Measurements from ENCODE around the gene NPAS3. TPM values are rescaled to one million over a fixed set of nuclear protein-coding genes. Genes with fewer than 3 reads are reported as not detected.

Gene NPAS3
- total and polyA plus RNA-seq, 4 donors: 0.07 to 0.09 (median 0.08) TPM; not detected in 1

DNA sequence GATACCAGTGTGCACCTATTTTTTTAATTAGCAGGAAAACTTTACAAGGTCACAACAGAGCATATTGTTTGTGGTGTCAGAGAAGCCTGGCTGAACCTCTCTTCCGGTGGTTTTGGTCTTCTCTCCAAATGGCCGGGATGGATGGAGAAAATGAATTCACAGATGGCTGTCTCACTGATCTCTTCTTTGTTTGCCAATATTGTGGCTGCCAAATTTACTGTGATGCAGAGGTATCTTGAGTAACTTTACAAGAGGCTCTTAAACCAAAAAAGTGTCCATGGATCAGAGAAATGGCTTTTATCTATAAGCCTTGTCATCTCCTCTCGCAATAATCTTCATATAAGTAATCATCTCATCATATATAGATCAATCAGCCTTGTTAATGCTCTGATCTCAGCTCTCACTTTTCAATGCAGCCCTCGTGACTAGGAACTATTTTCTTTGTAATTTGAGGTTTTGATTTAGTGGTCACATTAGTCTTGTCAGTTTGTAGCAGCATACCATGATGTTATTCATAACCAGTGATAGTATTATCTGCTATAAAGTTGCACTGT lies 704.1 kb downstream of the NPAS3 start:
- DNase-seq (ENCODE audit: low spot score): no peak
- no peak overlapping the region for H3K4me3 ChIP-seq (ENCODE audit: low read depth in 1 of 3, low read length in 3 of 3)
- no peaks in the 10 kb centered on the region for H3K4me1 ChIP-seq (ENCODE audit: control insufficient read depth in 4 of 4, insufficient read depth in 4 of 4, low read length in 3 of 4)
- 69% methylated on average over 4 of the region's 4 CpGs for WGBS
- H3K9me3 ChIP-seq (ENCODE audit: control insufficient read depth in 4 of 4, low read length in 3 of 4): no peaks in the 10 kb centered on the region
- no peaks in the 10 kb centered on the region for H3K36me3 ChIP-seq (ENCODE audit: control insufficient read depth in 4 of 4, insufficient read depth in 3 of 4, low read depth in 1 of 4, low read length in 3 of 4)
- peaks cover 0 to 6% (median 0%) of the 10 kb centered on the region in 4 donors for H3K27me3 ChIP-seq (ENCODE audit: control insufficient read depth in 4 of 4, insufficient read depth in 4 of 4, low read length in 3 of 4)
- no peak for TF ChIP-seq YY1 (IDR thresholded peaks at IDR 0.05)
- no peak for TF ChIP-seq RAD21 (IDR thresholded peaks at IDR 0.05)
- no peak for TF ChIP-seq JUND (IDR thresholded peaks at IDR 0.05)
- no peak for TF ChIP-seq NR2F2 (IDR thresholded peaks at IDR 0.05)
- TF ChIP-seq, protein P1, sequence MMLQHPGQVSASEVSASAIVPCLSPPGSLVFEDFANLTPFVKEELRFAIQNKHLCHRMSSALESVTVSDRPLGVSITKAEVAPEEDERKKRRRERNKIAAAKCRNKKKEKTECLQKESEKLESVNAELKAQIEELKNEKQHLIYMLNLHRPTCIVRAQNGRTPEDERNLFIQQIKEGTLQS (IDR thresholded peaks at IDR 0.05): no peak
- H3K9ac ChIP-seq (ENCODE audit: low read depth in 1 of 2, low read length in 2 of 2): no peak overlapping the region
- no peak overlapping the region for H3K27ac ChIP-seq (ENCODE audit: low read depth in 1 of 2, low read length in 2 of 2)

DNA sequence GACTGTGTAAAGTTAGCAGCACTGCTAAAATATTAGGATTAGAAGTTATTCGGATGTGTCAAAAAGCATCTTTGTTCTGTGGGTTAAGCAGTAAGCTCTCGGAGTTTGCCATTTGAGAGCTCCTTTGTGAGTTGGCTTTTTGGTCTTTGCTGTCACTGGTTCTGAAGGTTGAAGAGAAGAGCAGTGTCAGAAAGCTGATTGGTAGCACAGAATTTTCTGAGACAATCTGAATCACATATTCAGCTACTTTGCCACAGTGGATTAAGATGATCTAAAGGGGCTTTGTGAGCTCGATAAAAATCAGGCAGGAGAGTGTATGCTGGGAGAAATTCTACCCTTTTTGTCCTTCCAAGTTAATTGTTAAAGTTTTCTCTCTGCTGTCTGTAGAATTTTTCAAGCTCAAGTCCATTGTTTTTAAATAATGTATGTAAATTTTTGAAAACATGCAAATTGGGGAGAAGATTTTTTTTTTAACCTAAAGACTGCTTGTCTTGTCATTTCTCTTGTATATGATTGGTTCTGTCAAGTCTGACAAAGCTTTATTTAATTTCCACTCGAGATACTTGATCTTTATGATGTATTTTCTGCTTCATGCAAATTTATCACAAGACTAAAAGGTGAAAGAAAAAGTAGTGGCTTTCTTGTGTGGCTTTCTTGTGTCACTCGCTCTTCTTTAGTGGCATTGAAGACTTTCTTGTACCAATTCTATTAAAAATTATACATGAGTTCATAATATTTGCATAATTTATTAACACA lies 704.9 kb downstream of the NPAS3 start:
- Histone ChIP-seq H3K27me3 (ENCODE audit: control insufficient read depth in 4 of 4, insufficient read depth in 4 of 4, low read length in 3 of 4) (peaks cover 0 to 5% (median 0%) of the 10 kb centered on the region in 4 donors), H3K4me3 (ENCODE audit: low read depth in 1 of 3, low read length in 3 of 3) (no peak overlapping the region), H3K36me3 (ENCODE audit: control insufficient read depth in 4 of 4, insufficient read depth in 3 of 4, low read depth in 1 of 4, low read length in 3 of 4) (no peaks in the 10 kb centered on the region), H3K9ac (ENCODE audit: low read depth in 1 of 2, low read length in 2 of 2) (no peak overlapping the region), H3K9me3 (ENCODE audit: control insufficient read depth in 4 of 4, low read length in 3 of 4) (no peaks in the 10 kb centered on the region), H3K4me1 (ENCODE audit: control insufficient read depth in 4 of 4, insufficient read depth in 4 of 4, low read length in 3 of 4) (no peaks in the 10 kb centered on the region), H3K27ac (ENCODE audit: low read depth in 1 of 2, low read length in 2 of 2) (no peak overlapping the region)
- DNase-seq (ENCODE audit: low spot score): no peak
- 73% methylated on average over 5 of the region's 5 CpGs for WGBS
- TF ChIP-seq JUND (IDR thresholded peaks at IDR 0.05): no peak
- TF ChIP-seq HNF4A (conservative IDR thresholded peaks at IDR 0.05): no peak
- TF ChIP-seq, protein P2, sequence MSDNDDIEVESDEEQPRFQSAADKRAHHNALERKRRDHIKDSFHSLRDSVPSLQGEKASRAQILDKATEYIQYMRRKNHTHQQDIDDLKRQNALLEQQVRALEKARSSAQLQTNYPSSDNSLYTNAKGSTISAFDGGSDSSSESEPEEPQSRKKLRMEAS (IDR thresholded peaks at IDR 0.05): no peak
- TF ChIP-seq SP1 (IDR thresholded peaks at IDR 0.05): no peak

DNA sequence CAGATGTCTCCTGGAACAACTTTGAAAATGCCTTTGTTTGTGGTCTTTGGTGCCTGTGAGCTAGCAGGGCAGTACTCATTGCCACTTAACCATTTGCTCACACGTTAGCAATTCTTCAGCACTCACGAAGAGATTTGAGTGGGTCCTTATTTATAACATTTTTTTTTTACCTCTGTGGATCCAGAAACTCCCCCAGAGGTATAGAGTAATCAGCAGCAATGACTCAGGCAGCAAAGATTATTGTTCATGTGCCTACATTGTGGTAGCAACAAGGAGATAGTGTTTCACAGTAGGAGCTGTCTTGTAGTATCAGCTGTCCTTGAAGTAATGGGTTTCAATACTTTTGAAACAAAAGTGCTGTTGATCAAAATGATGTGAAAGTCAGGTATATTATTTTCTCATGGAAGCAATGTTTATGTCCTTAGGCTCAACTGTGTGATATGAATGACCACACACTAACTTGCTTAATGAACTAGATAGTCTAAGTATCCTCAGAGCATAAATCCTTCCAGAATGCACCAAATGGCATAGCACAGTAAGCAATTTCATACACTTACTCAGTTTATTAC lies 708.1 kb downstream of the NPAS3 start:
- Histone ChIP-seq H3K27ac (ENCODE audit: low read depth in 1 of 2, low read length in 2 of 2) (no peak overlapping the region), H3K9me3 (ENCODE audit: control insufficient read depth in 4 of 4, low read length in 3 of 4) (no peaks in the 10 kb centered on the region), H3K36me3 (ENCODE audit: control insufficient read depth in 4 of 4, insufficient read depth in 3 of 4, low read depth in 1 of 4, low read length in 3 of 4) (no peaks in the 10 kb centered on the region), H3K27me3 (ENCODE audit: control insufficient read depth in 4 of 4, insufficient read depth in 4 of 4, low read length in 3 of 4) (peaks cover 0 to 3% (median 0%) of the 10 kb centered on the region in 4 donors), H3K4me1 (ENCODE audit: control insufficient read depth in 4 of 4, insufficient read depth in 4 of 4, low read length in 3 of 4) (no peaks in the 10 kb centered on the region), H3K9ac (ENCODE audit: low read depth in 1 of 2, low read length in 2 of 2) (no peak overlapping the region), H3K4me3 (ENCODE audit: low read depth in 1 of 3, low read length in 3 of 3) (no peak overlapping the region)
- DNase-seq (ENCODE audit: low spot score): no peak
- WGBS: 81% methylated on average over 2 of the region's 2 CpGs
- TF ChIP-seq FOXA1 (IDR thresholded peaks at IDR 0.05): no peak
- TF ChIP-seq GABPA (IDR thresholded peaks at IDR 0.05 in 1 of 2, conservative IDR thresholded peaks at IDR 0.05 in 1 of 2): no peak
- TF ChIP-seq, protein P3, sequence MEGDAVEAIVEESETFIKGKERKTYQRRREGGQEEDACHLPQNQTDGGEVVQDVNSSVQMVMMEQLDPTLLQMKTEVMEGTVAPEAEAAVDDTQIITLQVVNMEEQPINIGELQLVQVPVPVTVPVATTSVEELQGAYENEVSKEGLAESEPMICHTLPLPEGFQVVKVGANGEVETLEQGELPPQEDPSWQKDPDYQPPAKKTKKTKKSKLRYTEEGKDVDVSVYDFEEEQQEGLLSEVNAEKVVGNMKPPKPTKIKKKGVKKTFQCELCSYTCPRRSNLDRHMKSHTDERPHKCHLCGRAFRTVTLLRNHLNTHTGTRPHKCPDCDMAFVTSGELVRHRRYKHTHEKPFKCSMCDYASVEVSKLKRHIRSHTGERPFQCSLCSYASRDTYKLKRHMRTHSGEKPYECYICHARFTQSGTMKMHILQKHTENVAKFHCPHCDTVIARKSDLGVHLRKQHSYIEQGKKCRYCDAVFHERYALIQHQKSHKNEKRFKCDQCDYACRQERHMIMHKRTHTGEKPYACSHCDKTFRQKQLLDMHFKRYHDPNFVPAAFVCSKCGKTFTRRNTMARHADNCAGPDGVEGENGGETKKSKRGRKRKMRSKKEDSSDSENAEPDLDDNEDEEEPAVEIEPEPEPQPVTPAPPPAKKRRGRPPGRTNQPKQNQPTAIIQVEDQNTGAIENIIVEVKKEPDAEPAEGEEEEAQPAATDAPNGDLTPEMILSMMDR (IDR thresholded peaks at IDR 0.05; ENCODE audit: low read depth, low read length, missing input control): no peak
- TF ChIP-seq JUND (IDR thresholded peaks at IDR 0.05): no peak
- TF ChIP-seq, protein P2 (IDR thresholded peaks at IDR 0.05): no peak
- no peak for TF ChIP-seq HNF4A (conservative IDR thresholded peaks at IDR 0.05)
- TF ChIP-seq RAD21 (IDR thresholded peaks at IDR 0.05): no peak
- TF ChIP-seq, protein P4, sequence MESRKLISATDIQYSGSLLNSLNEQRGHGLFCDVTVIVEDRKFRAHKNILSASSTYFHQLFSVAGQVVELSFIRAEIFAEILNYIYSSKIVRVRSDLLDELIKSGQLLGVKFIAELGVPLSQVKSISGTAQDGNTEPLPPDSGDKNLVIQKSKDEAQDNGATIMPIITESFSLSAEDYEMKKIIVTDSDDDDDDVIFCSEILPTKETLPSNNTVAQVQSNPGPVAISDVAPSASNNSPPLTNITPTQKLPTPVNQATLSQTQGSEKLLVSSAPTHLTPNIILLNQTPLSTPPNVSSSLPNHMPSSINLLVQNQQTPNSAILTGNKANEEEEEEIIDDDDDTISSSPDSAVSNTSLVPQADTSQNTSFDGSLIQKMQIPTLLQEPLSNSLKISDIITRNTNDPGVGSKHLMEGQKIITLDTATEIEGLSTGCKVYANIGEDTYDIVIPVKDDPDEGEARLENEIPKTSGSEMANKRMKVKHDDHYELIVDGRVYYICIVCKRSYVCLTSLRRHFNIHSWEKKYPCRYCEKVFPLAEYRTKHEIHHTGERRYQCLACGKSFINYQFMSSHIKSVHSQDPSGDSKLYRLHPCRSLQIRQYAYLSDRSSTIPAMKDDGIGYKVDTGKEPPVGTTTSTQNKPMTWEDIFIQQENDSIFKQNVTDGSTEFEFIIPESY (IDR thresholded peaks at IDR 0.05): no peak
- TF ChIP-seq, protein P1 (IDR thresholded peaks at IDR 0.05): no peak
- TF ChIP-seq TAF1 (conservative IDR thresholded peaks at IDR 0.05): no peak
- no peak for TF ChIP-seq YY1 (IDR thresholded peaks at IDR 0.05)
- TF ChIP-seq, protein P5, sequence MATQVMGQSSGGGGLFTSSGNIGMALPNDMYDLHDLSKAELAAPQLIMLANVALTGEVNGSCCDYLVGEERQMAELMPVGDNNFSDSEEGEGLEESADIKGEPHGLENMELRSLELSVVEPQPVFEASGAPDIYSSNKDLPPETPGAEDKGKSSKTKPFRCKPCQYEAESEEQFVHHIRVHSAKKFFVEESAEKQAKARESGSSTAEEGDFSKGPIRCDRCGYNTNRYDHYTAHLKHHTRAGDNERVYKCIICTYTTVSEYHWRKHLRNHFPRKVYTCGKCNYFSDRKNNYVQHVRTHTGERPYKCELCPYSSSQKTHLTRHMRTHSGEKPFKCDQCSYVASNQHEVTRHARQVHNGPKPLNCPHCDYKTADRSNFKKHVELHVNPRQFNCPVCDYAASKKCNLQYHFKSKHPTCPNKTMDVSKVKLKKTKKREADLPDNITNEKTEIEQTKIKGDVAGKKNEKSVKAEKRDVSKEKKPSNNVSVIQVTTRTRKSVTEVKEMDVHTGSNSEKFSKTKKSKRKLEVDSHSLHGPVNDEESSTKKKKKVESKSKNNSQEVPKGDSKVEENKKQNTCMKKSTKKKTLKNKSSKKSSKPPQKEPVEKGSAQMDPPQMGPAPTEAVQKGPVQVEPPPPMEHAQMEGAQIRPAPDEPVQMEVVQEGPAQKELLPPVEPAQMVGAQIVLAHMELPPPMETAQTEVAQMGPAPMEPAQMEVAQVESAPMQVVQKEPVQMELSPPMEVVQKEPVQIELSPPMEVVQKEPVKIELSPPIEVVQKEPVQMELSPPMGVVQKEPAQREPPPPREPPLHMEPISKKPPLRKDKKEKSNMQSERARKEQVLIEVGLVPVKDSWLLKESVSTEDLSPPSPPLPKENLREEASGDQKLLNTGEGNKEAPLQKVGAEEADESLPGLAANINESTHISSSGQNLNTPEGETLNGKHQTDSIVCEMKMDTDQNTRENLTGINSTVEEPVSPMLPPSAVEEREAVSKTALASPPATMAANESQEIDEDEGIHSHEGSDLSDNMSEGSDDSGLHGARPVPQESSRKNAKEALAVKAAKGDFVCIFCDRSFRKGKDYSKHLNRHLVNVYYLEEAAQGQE (IDR thresholded peaks at IDR 0.05): no peak
- no peak for TF ChIP-seq HNF4G (IDR thresholded peaks at IDR 0.05)

Measured in liver (tissue), 9 donors.